Panc1 (cell line): Measurements from ENCODE around the gene LRRC8C. TPM values are rescaled to one million over a fixed set of nuclear protein-coding genes. Genes with fewer than 3 reads are reported as not detected.
"Not testable (repeated sequence)": the region's sequence is repeated elsewhere in the genome, so short reads cannot be mapped to it uniquely, and the experiment has no call there.

Experiments used
- ATAC-seq: fragments of 200-7000 bp; cut with Tn5 transposase; 2 replicates; pipeline ENCODE4 v1.9.1; 2020; ENCODE audit warnings: mild to moderate bottlenecking, moderate library complexity
- BruUV-seq: library from RNA; stranded (reverse); fragments of 400-500 nt; replicated peaks from 2 replicates; lab custom pipeline; 2021; lab: Mats Ljungman, UMichigan
- CTCF ChIA-PET: fragments of 300-600 bp; sonication (Branson Sonifier 250); formaldehyde crosslinking; loops from one replicate; lab custom pipeline; 2022; ENCODE audit warnings: antibody characterized with exemption; lab: Charles Lee
- POLR2A ChIA-PET: fragments of 300-600 bp; sonication (Branson Sonifier 250); formaldehyde crosslinking; loops from one replicate; lab custom pipeline; 2022; ENCODE audit warnings: antibody characterized with exemption; lab: Charles Lee
- DNase-seq: peaks from one replicate; pipeline ENCODE4 v3.0.0-alpha.2; 2010; ENCODE audit warnings: low read depth, low spot score
- H3K27ac ChIP-seq: 2 replicates; pipeline ENCODE4 v1.5.1; 2011; ENCODE audit warnings: mild to moderate bottlenecking, low read length, inconsistent platforms
- H3K27me3 ChIP-seq: fragments of 200-500 bp; sonication (Bioruptor generic); 2 replicates; pipeline ENCODE4 v1.6.0; 2014; ENCODE audit warnings: low read length, inconsistent platforms; ENCODE audit not compliant: control insufficient read depth, insufficient read depth
- H3K36me3 ChIP-seq: fragments of 200-500 bp; sonication (Bioruptor generic); 2 replicates; pipeline ENCODE4 v1.5.1; 2014; ENCODE audit warnings: inconsistent platforms, mild to moderate bottlenecking, low read length, moderate library complexity; ENCODE audit not compliant: control insufficient read depth, insufficient read depth
- H3K4me1 ChIP-seq: 2 replicates; pipeline ENCODE4 v1.5.1; 2011; ENCODE audit warnings: inconsistent platforms, mild to moderate bottlenecking, low read length, moderate library complexity; ENCODE audit not compliant: control insufficient read depth, insufficient read depth
- H3K4me3 ChIP-seq, 2 experiments: 2 replicates each; pipeline ENCODE4 v1.5.1; 2011 to 2012; ENCODE audit warnings: low read depth in 2 of 2, low read length in 2 of 2, mild to moderate bottlenecking in 2 of 2, inconsistent platforms in 1 of 2, moderate library complexity in 1 of 2
- H3K9me3 ChIP-seq: fragments of 200-500 bp; sonication (Bioruptor generic); 2 replicates; pipeline ENCODE4 v1.5.1; 2014; ENCODE audit warnings: low read depth, mild to moderate bottlenecking, inconsistent platforms, low read length, moderate library complexity; ENCODE audit not compliant: control insufficient read depth, insufficient read depth
- CTCF ChIP-seq: fragments of 450-650 bp; IDR thresholded peaks from 2 replicates; pipeline ENCODE4 v1.5.1; 2017; ENCODE audit warnings: mild to moderate bottlenecking
- POLR2AphosphoS5 ChIP-seq: IDR thresholded peaks from 2 replicates; pipeline ENCODE4 v1.6.1; 2012; ENCODE audit warnings: mild to moderate bottlenecking, low read depth, low read length, moderate library complexity
- REST ChIP-seq, 2 experiments: IDR thresholded peaks; 2 replicates each; pipeline ENCODE4 v1.6.1; 2011 to 2012; ENCODE audit warnings: low read depth in 2 of 2, control low read depth in 1 of 2, low read length in 1 of 2, mild to moderate bottlenecking in 1 of 2, moderate library complexity in 1 of 2; ENCODE audit not compliant: insufficient read depth in 1 of 2
- SIN3A ChIP-seq: IDR thresholded peaks from 2 replicates; pipeline ENCODE4 v1.6.1; 2012; ENCODE audit warnings: low read depth, mild to moderate bottlenecking, low read length, moderate library complexity, borderline replicate concordance; ENCODE audit not compliant: insufficient read depth
- TCF7L2 ChIP-seq: IDR thresholded peaks from 2 replicates; pipeline ENCODE4 v1.6.1; 2011; ENCODE audit warnings: mild to moderate bottlenecking, low read depth, low read length, inconsistent platforms
- in situ Hi-C: cut with HindIII; loops from 2 replicates; pipeline ENCODE4 v1.10.0; 2016; ENCODE audit warnings: low sequenced_read_pairs, low pct_unique_long_range_greater_than_20kb
- intact Hi-C: fragments of 100-400 bp; cut with micrococcal nuclease; formaldehyde crosslinking; loops from one replicate; pipeline ENCODE4 v1.10.0; 2022; ENCODE audit not compliant: unreplicated experiment
- total RNA-seq: library from RNA; stranded (reverse); gene quantifications from one replicate; pipeline ENCODE4 v1.2.1, GENCODE V29; 2021; ENCODE audit not compliant: unreplicated experiment

The LRRC8C gene
- total RNA-seq, 1 experiment from 2014 or later = 17.1 TPM

- peaks cover 3% of the 10 kb centered on the region; the same call in 1 of the 2 replicates for H3K4me1 ChIP-seq
- no peak overlapping the region for H3K27ac ChIP-seq
- in situ Hi-C loops (no loop called here), intact Hi-C loops (loop anchor here (5.0 kb wide), 1 partner anchor 358 kb away; no protein-coding TSS in a partner anchor)
- DNase-seq (no peak), ATAC-seq (no peak)
- H3K4me3 ChIP-seq = no peak overlapping the region
- no peaks in the 10 kb centered on the region for H3K9me3 ChIP-seq
- no peaks in the 10 kb centered on the region for H3K27me3 ChIP-seq
- POLR2A ChIA-PET = no interaction called here
- no TSS peak for BruUV-seq
- H3K36me3 ChIP-seq = no peaks in the 10 kb centered on the region
- CTCF ChIA-PET = no interaction called here
- TF ChIP-seq SIN3A = no peak
- no peak for TF ChIP-seq CTCF
- TF ChIP-seq TCF7L2 = no peak
- no peak for TF ChIP-seq REST (IDR thresholded peaks at IDR 0.05; ENCODE audit: insufficient read depth in 1 of 2, low read depth in 2 of 2, low read length in 1 of 2)
- TF ChIP-seq POLR2AphosphoS5 = no peak
These were observed 3.8 kb upstream of the LRRC8C start for GRCh38 chr1:89629146-89629545.

GRCh38 chr1:89629600-89629999 lies 3.3 kb upstream of the LRRC8C start:
- ATAC-seq, in situ Hi-C loops: not testable (repeated sequence)
- intact Hi-C loops = loop anchor here (5.0 kb wide), 1 partner anchor 358 kb away; no protein-coding TSS in a partner anchor

GRCh38 chr1:89630048-89630447 lies 2.9 kb upstream of the LRRC8C start:
- no TSS peak for BruUV-seq
- no peak for ATAC-seq
- no peaks in the 10 kb centered on the region for H3K27me3 ChIP-seq
- no peak overlapping the region for H3K4me3 ChIP-seq
- TF ChIP-seq POLR2AphosphoS5 (no peak), REST (IDR thresholded peaks at IDR 0.05; ENCODE audit: insufficient read depth in 1 of 2, low read depth in 2 of 2, low read length in 1 of 2) (no peak), SIN3A (no peak), TCF7L2 (no peak), CTCF (no peak)
- H3K9me3 ChIP-seq = no peaks in the 10 kb centered on the region
- H3K27ac ChIP-seq = no peak overlapping the region
- ChIA-PET CTCF (interaction anchor here (0.5 to 1.6 kb wide), 3 partner anchors 111 to 519 kb away, joined by 3 to 11 read pairs (median 7); no protein-coding TSS in a partner anchor), POLR2A (no interaction called here)
- H3K4me1 ChIP-seq = peaks cover 10% of the 10 kb centered on the region
- intact Hi-C loops (no loop called here), in situ Hi-C loops (no loop called here)
- DNase-seq = no peak
- H3K36me3 ChIP-seq = no peaks in the 10 kb centered on the region

More at GRCh38 chr1:89629600-89629999, 3.3 kb upstream of the LRRC8C start:
- H3K36me3 ChIP-seq, H3K4me1 ChIP-seq, H3K4me3 ChIP-seq, POLR2A ChIA-PET, H3K27ac ChIP-seq, DNase-seq, BruUV-seq, CTCF ChIA-PET, H3K9me3 ChIP-seq, H3K27me3 ChIP-seq: not testable (repeated sequence)
